Panc1 (cell line): Measurements from ENCODE around the gene SMIM24.

Source experiments
- CTCF ChIP-seq: fragments of 450-650 bp; IDR thresholded peaks from 2 replicates; pipeline ENCODE4 v1.5.1; 2017; ENCODE audit warnings: mild to moderate bottlenecking
- POLR2AphosphoS5 ChIP-seq: IDR thresholded peaks from 2 replicates; pipeline ENCODE4 v1.6.1; 2012; ENCODE audit warnings: mild to moderate bottlenecking, low read depth, low read length, moderate library complexity
- TCF7L2 ChIP-seq: IDR thresholded peaks from 2 replicates; pipeline ENCODE4 v1.6.1; 2011; ENCODE audit warnings: mild to moderate bottlenecking, low read depth, low read length, inconsistent platforms

GRCh38 chr19:3516675-3517207 is 36.4 kb upstream of the SMIM24 start:
- no peak for TF ChIP-seq POLR2AphosphoS5
- TF ChIP-seq TCF7L2 = no peak
- no peak for TF ChIP-seq CTCF
